A673 (cell line): ENCODE measurements around the gene BCDIN3D. TPM values are rescaled to one million over a fixed set of nuclear protein-coding genes. Genes with fewer than 3 reads are reported as not detected.

Experiments used
- BruUV-seq: library from RNA; stranded (reverse); fragments of 400-500 nt; replicated peaks from 2 replicates; lab custom pipeline; 2021; lab: Mats Ljungman, UMichigan
- CTCF ChIA-PET: fragments of 300-600 bp; sonication (Branson Sonifier 250); formaldehyde crosslinking; loops from one replicate; lab custom pipeline; 2022; ENCODE audit warnings: antibody characterized with exemption; lab: Charles Lee
- POLR2A ChIA-PET: fragments of 300-600 bp; sonication (Branson Sonifier 250); formaldehyde crosslinking; loops from one replicate; lab custom pipeline; 2022; ENCODE audit warnings: antibody characterized with exemption; ENCODE audit not compliant: low non-redundant PET; lab: Charles Lee
- DNase-seq: peaks from one replicate; pipeline ENCODE4 v3.0.0-alpha.2; 2015; ENCODE audit warnings: low spot score
- H3K27ac ChIP-seq: fragments of 200-600 bp; sonication (generic); 2 replicates; pipeline ENCODE4 v1.5.1; 2016; ENCODE audit warnings: mixed run types, low read depth, mild to moderate bottlenecking, mixed read lengths, antibody characterized with exemption, low read length; ENCODE audit not compliant: poor library complexity, severe bottlenecking
- H3K27me3 ChIP-seq: fragments of 200-600 bp; sonication (generic); replicated peaks from 2 replicates; pipeline ENCODE4 v1.6.1; 2017; ENCODE audit warnings: mixed run types, low read depth, mild to moderate bottlenecking, mixed read lengths, antibody characterized with exemption, low read length; ENCODE audit not compliant: insufficient read depth, poor library complexity
- H3K36me3 ChIP-seq: fragments of 200-600 bp; sonication (generic); 2 replicates; pipeline ENCODE4 v1.6.1; 2016; ENCODE audit warnings: mixed run types, mild to moderate bottlenecking, mixed read lengths, antibody characterized with exemption, low read length; ENCODE audit not compliant: insufficient read depth, poor library complexity, severe bottlenecking
- H3K4me1 ChIP-seq: fragments of 200-600 bp; sonication (generic); 2 replicates; pipeline ENCODE4 v1.6.1; 2017; ENCODE audit warnings: mixed run types, mild to moderate bottlenecking, mixed read lengths, antibody characterized with exemption, low read length; ENCODE audit not compliant: insufficient read depth, poor library complexity, severe bottlenecking
- H3K4me3 ChIP-seq: fragments of 200-600 bp; sonication (generic); 2 replicates; pipeline ENCODE4 v1.5.1; 2016; ENCODE audit warnings: low read depth, mixed run types, mild to moderate bottlenecking, mixed read lengths, low read length; ENCODE audit not compliant: poor library complexity, severe bottlenecking
- H3K9me3 ChIP-seq: fragments of 200-600 bp; sonication (generic); 2 replicates; pipeline ENCODE4 v1.6.1; 2016; ENCODE audit warnings: mixed run types, low read depth, mild to moderate bottlenecking, mixed read lengths, antibody characterized with exemption, low read length; ENCODE audit not compliant: poor library complexity, severe bottlenecking
- EZH2 ChIP-seq: fragments of 200-600 bp; sonication (generic); IDR thresholded peaks from 2 replicates; pipeline ENCODE4 v1.6.1; 2017; ENCODE audit warnings: borderline replicate concordance, low read depth, mild to moderate bottlenecking, mixed read lengths, antibody characterized with exemption, low read length; ENCODE audit not compliant: poor library complexity, severe bottlenecking
- intact Hi-C: fragments of 100-400 bp; cut with micrococcal nuclease; formaldehyde crosslinking; loops from one replicate; pipeline ENCODE4 v1.10.0; 2022; ENCODE audit not compliant: unreplicated experiment
- total RNA-seq: library from RNA; stranded (reverse); gene quantifications from 2 replicates; pipeline ENCODE4 v1.2.3, GENCODE V29; 2021
- TF ChIP-seq, protein P1 (sequence below): fragments of 300-800, 200-600 bp; sonication (generic); conservative IDR thresholded peaks from 2 replicates; pipeline ENCODE4 v1.5.1; 2017; ENCODE audit warnings: low read depth, mild to moderate bottlenecking, antibody characterized with exemption, low read length, moderate library complexity, mixed read lengths

Gene BCDIN3D
- total RNA-seq, 1 experiment from 2014 or later, result 5.7 TPM

DNA sequence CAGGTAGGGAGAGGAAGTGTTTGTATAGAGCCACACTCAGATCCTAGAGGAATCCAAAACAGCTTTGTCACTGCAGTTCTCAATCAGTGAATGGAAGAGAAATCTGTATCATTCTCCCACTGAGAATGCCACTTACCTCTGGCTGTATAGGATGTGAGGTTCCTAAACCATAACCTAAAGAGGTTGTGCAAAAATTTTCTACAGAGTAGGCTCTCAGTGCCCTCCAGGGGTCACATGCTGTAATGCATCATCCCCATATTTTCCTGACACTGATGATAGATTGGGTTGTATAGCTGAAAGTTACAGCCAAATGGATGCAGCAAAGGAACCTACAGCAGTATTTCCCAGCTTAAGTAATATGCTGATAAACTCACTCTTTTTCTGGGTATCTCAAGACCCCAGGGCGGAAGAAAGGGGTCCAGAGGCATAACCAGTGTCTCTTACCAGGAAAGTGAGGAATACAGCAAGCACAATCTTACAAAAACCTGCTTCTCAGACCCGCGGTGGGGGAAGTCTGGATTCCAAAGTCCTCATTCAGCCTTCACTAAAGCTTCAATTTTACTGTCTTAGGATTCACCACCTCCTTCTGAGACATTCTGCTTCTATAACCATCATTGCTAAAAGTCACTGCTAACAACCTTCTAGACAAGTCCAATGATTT lies 3.8 kb downstream of the BCDIN3D start:
- no peaks in the 10 kb centered on the region for H3K36me3 ChIP-seq
- H3K4me1 ChIP-seq, result peaks cover 15% of the 10 kb centered on the region
- CTCF ChIA-PET, result interaction anchor here (0.6 to 1.3 kb wide), 6 partner anchors 11 to 410 kb away, joined by 3 to 6 read pairs (median 3); partner anchors contain the start of gene NCKAP5L
- no peaks in the 10 kb centered on the region for H3K9me3 ChIP-seq
- peak; percentile 67 for DNase-seq
- POLR2A ChIA-PET, result interaction anchor here (0.6 kb wide), 1 partner anchor 11 kb away, joined by 12 read pairs; the partner anchor contains the start of gene NCKAP5L
- H3K27me3 ChIP-seq, result no peaks in the 10 kb centered on the region
- TF ChIP-seq, protein P1, sequence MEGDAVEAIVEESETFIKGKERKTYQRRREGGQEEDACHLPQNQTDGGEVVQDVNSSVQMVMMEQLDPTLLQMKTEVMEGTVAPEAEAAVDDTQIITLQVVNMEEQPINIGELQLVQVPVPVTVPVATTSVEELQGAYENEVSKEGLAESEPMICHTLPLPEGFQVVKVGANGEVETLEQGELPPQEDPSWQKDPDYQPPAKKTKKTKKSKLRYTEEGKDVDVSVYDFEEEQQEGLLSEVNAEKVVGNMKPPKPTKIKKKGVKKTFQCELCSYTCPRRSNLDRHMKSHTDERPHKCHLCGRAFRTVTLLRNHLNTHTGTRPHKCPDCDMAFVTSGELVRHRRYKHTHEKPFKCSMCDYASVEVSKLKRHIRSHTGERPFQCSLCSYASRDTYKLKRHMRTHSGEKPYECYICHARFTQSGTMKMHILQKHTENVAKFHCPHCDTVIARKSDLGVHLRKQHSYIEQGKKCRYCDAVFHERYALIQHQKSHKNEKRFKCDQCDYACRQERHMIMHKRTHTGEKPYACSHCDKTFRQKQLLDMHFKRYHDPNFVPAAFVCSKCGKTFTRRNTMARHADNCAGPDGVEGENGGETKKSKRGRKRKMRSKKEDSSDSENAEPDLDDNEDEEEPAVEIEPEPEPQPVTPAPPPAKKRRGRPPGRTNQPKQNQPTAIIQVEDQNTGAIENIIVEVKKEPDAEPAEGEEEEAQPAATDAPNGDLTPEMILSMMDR, result peak; percentile 76
- TF ChIP-seq EZH2, result no peak
- no peak overlapping the region for H3K4me3 ChIP-seq
- H3K27ac ChIP-seq, result no peak overlapping the region
- BruUV-seq, result no TSS peak
- intact Hi-C loops, result loop anchor here (1.0 kb wide), 1 partner anchor 61 kb away; no protein-coding TSS in a partner anchor

- POLR2A ChIA-PET, result no interaction called here
- H3K4me3 ChIP-seq, result no peak overlapping the region
- CTCF ChIA-PET, result interaction anchor here (0.6 kb wide), 1 partner anchor 221 kb away, joined by 3 read pairs; no protein-coding TSS in a partner anchor
- no peaks in the 10 kb centered on the region for H3K27me3 ChIP-seq
- DNase-seq, result peak; percentile 45
- H3K27ac ChIP-seq, result peak overlapping the region; percentile 58
- TF ChIP-seq, protein P1, result no peak
- no peak for TF ChIP-seq EZH2
- no peaks in the 10 kb centered on the region for H3K36me3 ChIP-seq
- H3K4me1 ChIP-seq, result peaks cover 22% of the 10 kb centered on the region
- H3K9me3 ChIP-seq, result no peaks in the 10 kb centered on the region
- BruUV-seq, result no TSS peak
- intact Hi-C loops, result no loop called here
These were observed 10.0 kb downstream of the BCDIN3D start for GRCh38 chr12:49832836-49833421.

GRCh38 chr12:49831717-49832116 lies 11.2 kb downstream of the BCDIN3D start:
- Histone ChIP-seq H3K4me1 (peaks cover 26% of the 10 kb centered on the region), H3K27ac (peak overlapping the region; percentile 58), H3K9me3 (no peaks in the 10 kb centered on the region), H3K4me3 (no peak overlapping the region), H3K27me3 (no peaks in the 10 kb centered on the region), H3K36me3 (no peaks in the 10 kb centered on the region)
- CTCF ChIA-PET, result no interaction called here
- intact Hi-C loops, result no loop called here
- no TSS peak for BruUV-seq
- no peak for DNase-seq
- POLR2A ChIA-PET, result no interaction called here
- TF ChIP-seq EZH2, result no peak
- TF ChIP-seq, protein P1, result no peak
